ENCODE data around the gene ZNF724.

ZNF724 gene

GRCh38 chr19:23222998-23223652 is 27.1 kb downstream of the ZNF724 start:
- DNase-seq = no peak

GRCh38 chr19:23203841-23204344 is 46.3 kb downstream of the ZNF724 start:
- DNase-seq = no peak

DNA sequence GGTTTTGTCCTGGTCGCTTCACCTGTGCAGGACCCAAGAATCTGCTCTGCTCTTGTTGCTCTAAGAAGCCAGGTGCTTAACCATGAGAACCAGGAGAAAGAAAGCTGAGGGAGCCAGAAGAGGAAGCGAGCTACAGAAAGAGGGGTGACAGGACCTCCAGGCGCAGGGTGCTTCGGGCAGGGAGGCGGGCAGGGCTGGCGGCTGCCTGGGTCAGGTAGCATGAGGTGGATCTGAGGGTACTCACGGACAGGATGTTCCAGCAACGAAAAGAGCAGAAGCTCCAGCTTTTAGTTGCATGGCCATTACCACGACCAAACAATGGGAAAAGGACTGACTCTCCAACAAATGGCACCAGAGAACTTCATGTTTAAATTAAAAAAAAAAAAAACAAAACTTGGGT is 59.9 kb downstream of the ZNF724 start:
- DNase-seq = no peak

DNA sequence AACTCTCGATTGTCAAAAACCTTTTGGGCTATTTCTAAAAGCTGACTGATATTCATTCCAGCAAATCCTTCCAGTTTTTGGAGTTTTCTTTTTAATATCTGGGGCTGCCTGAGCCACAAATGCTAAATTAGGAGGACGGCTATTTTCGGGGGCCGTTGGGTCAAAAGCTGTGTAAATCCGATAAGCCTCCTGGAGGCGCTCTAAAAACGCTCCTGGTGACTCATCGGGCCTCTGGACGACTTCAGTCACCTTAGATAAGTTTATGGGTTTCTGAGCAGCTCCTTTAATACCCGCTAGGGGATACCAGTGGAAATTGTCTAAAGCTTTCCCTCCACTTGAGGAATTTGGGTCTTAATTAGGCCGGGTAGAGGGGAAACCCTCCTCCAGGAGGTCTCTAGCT is 66.9 kb downstream of the ZNF724 start:
- DNase-seq = no peak
